Chondrocyte (in vitro differentiated cells): ENCODE measurements around the gene PCDHGA10. TPM values are rescaled to one million over a fixed set of nuclear protein-coding genes. Genes with fewer than 3 reads are reported as not detected.
A peak's percentile ranks its signal among the peaks of the same experiment; 100 is the strongest.
"Not testable (repeated sequence)": the region's sequence is repeated elsewhere in the genome, so short reads cannot be mapped to it uniquely, and the experiment has no call there.

ENCODE experiments used
- DNase-seq: peaks from one replicate; pipeline ENCODE4 v3.0.0; 2021; ENCODE audit warnings: mixed read lengths, low spot score
- H3K27ac Mint-ChIP-seq: one replicate; pipeline ENCODE4 v1.8.0; 2021; ENCODE audit warnings: mild to moderate bottlenecking, moderate library complexity, mixed read lengths; ENCODE audit not compliant: unreplicated experiment
- H3K27me3 Mint-ChIP-seq: 2 replicates; pipeline ENCODE4 v1.8.0; 2021; ENCODE audit warnings: low read depth, mixed read lengths
- H3K36me3 Mint-ChIP-seq: 2 replicates; pipeline ENCODE4 v1.8.0; 2021; ENCODE audit warnings: low read depth, mixed read lengths
- H3K4me1 Mint-ChIP-seq: 2 replicates; pipeline ENCODE4 v1.8.0; 2021; ENCODE audit warnings: low read depth, mild to moderate bottlenecking, mixed read lengths
- H3K4me3 Mint-ChIP-seq: one replicate; pipeline ENCODE4 v1.8.0; 2021; ENCODE audit warnings: mild to moderate bottlenecking, moderate library complexity, mixed read lengths; ENCODE audit not compliant: unreplicated experiment
- H3K9me3 Mint-ChIP-seq: 2 replicates; pipeline ENCODE4 v1.8.0; 2021; ENCODE audit warnings: low read depth, mixed read lengths
- total RNA-seq: library from RNA; stranded (reverse); gene quantifications from 3 replicates; pipeline ENCODE4 v1.2.1, GENCODE V29; 2021
- TF ChIP-seq, protein P1 (sequence below): fragments of 200-600 bp; sonication (generic); IDR thresholded peaks from 2 replicates; pipeline ENCODE4 v1.5.0; 2021; ENCODE audit warnings: antibody characterized with exemption, mild to moderate bottlenecking, moderate library complexity

PCDHGA10 gene
- total RNA-seq, 1 donor from 2014 or later = 14.9 TPM

DNA sequence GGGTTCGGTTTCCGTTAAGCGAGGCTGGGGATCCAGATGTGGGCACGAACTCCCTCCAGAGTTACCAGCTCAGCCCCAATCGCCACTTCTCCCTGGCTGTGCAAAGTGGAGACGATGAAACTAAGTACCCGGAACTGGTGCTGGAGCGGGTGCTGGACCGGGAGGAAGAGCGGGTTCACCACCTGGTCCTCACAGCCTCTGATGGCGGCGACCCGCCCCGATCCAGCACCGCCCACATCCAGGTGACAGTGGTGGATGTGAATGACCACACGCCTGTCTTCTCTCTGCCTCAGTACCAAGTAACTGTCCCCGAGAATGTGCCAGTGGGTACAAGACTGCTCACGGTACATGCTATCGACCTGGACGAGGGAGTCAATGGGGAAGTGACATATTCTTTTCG is 29.4 kb upstream of the PCDHGA10 start:
- H3K36me3 Mint-ChIP-seq = peaks cover 1% of the 10 kb centered on the region
- TF ChIP-seq, protein P1, sequence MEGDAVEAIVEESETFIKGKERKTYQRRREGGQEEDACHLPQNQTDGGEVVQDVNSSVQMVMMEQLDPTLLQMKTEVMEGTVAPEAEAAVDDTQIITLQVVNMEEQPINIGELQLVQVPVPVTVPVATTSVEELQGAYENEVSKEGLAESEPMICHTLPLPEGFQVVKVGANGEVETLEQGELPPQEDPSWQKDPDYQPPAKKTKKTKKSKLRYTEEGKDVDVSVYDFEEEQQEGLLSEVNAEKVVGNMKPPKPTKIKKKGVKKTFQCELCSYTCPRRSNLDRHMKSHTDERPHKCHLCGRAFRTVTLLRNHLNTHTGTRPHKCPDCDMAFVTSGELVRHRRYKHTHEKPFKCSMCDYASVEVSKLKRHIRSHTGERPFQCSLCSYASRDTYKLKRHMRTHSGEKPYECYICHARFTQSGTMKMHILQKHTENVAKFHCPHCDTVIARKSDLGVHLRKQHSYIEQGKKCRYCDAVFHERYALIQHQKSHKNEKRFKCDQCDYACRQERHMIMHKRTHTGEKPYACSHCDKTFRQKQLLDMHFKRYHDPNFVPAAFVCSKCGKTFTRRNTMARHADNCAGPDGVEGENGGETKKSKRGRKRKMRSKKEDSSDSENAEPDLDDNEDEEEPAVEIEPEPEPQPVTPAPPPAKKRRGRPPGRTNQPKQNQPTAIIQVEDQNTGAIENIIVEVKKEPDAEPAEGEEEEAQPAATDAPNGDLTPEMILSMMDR = no peak
- peak; percentile 77 for DNase-seq
- H3K4me3 Mint-ChIP-seq = no peak overlapping the region
- H3K9me3 Mint-ChIP-seq = peaks cover 52% of the 10 kb centered on the region
- no peak overlapping the region for H3K27ac Mint-ChIP-seq
- H3K27me3 Mint-ChIP-seq = no peaks in the 10 kb centered on the region
- no peaks in the 10 kb centered on the region for H3K4me1 Mint-ChIP-seq

- H3K27me3 Mint-ChIP-seq = no peaks in the 10 kb centered on the region
- TF ChIP-seq, protein P1 = no peak
- no peak overlapping the region for H3K4me3 Mint-ChIP-seq
- no peak overlapping the region for H3K27ac Mint-ChIP-seq
- no peaks in the 10 kb centered on the region for H3K4me1 Mint-ChIP-seq
- peaks cover 4% of the 10 kb centered on the region for H3K36me3 Mint-ChIP-seq
- DNase-seq = peak; percentile 88
- peaks cover 45% of the 10 kb centered on the region for H3K9me3 Mint-ChIP-seq
Measured at GRCh38 chr5:141384471-141385267, 28.1 kb upstream of the PCDHGA10 start.

- peak within 1 kb of the TSS; percentile 27 for H3K27ac Mint-ChIP-seq
- not testable (repeated sequence) for H3K27me3 Mint-ChIP-seq, H3K36me3 Mint-ChIP-seq, DNase-seq, H3K4me1 Mint-ChIP-seq
- TF ChIP-seq, protein P1 = peak; percentile 66
- H3K4me3 Mint-ChIP-seq = peak within 1 kb of the TSS; percentile 68
- H3K9me3 Mint-ChIP-seq = peaks cover 46% of the 10 kb centered on the region
Measured at GRCh38 chr5:141387557-141388311, 25.1 kb upstream of the PCDHGA10 start, which contains the start of gene PCDHGB4. TSS of gene PCDHGB4 (plus strand) at chr5:141387698. CDS start at chr5:141387885, 187 bp downstream.

GRCh38 chr5:141388661-141389060 is 24.1 kb upstream of the PCDHGA10 start:
- H3K4me1 Mint-ChIP-seq = peaks cover 2% of the 10 kb centered on the region
- H3K36me3 Mint-ChIP-seq = peaks cover 6% of the 10 kb centered on the region
- no peaks in the 10 kb centered on the region for H3K27me3 Mint-ChIP-seq
- no peak overlapping the region for H3K4me3 Mint-ChIP-seq
- no peak for DNase-seq
- TF ChIP-seq, protein P1 = no peak
- no peak overlapping the region for H3K27ac Mint-ChIP-seq
- peaks cover 47% of the 10 kb centered on the region for H3K9me3 Mint-ChIP-seq
